GM19238 (cell line): Measurements from ENCODE around the gene VPS72.
A peak's percentile ranks its signal among the peaks of the same experiment; 100 is the strongest.
"Not testable (repeated sequence)": the region's sequence is repeated elsewhere in the genome, so short reads cannot be mapped to it uniquely, and the experiment has no call there.

Experiments
- DNase-seq: peaks from one replicate; pipeline ENCODE4 v3.0.0; 2011; ENCODE audit warnings: low spot score; ENCODE audit not compliant: insufficient read length

The VPS72 gene, protein sequence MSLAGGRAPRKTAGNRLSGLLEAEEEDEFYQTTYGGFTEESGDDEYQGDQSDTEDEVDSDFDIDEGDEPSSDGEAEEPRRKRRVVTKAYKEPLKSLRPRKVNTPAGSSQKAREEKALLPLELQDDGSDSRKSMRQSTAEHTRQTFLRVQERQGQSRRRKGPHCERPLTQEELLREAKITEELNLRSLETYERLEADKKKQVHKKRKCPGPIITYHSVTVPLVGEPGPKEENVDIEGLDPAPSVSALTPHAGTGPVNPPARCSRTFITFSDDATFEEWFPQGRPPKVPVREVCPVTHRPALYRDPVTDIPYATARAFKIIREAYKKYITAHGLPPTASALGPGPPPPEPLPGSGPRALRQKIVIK

DNA sequence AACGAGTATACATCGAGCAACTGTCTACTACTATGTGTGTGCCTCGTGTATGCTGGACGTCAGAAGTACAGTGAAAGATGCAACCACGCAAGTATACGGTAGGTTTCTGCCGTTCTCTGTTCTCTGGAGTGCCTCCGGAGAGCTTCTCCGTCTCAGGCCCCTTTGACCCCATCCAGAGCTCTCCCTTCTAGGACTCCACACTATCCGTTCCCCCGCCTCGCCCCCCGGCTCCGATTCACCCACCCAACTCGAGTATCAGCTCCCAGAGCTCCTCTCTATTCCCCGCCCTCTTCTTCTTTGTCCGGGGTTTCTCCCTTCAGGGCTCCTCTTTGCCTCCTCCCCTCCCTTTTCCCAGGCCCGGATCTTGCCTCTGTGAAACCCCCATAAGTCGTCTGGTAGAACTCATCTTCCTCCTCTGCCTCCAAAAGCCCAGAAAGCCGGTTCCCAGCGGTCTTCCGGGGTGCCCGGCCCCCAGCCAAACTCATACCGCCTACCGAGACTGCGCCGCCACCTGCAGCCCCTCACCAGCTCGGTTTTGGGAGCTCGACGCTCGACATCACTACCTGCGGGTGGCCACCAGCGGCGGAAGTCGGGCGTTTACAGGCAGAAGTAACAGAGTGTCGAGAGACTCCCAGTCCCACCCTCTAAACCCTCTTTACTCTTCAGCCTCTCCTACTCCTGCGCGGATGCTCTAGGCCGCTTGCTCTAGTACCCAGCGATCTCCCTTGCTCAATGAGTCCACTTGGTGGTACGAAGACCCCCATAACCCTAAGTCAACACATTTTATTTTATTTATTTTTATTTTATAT, at the start of gene VPS72:
Gene VPS72, minus strand, starts transcription at position 561 of the 809 bp plus-strand sequence. Its CDS starts 76 bp downstream, at position 485.
- peak; percentile 90 for DNase-seq

DNA sequence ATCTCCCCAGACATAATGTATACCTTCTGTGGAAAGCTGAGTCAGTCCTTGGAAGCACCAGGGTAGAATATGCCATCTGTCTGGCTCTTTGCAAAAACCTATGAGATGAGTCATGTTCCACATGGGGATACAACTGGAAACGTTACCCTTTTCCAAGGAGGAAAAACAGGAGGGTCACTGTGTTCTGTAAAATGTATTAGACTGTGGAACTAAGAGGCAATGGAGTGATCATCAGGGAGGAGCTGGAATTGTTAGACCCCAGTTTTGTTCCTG, 48.4 kb upstream of the VPS72 start:
- DNase-seq: no peak

DNA sequence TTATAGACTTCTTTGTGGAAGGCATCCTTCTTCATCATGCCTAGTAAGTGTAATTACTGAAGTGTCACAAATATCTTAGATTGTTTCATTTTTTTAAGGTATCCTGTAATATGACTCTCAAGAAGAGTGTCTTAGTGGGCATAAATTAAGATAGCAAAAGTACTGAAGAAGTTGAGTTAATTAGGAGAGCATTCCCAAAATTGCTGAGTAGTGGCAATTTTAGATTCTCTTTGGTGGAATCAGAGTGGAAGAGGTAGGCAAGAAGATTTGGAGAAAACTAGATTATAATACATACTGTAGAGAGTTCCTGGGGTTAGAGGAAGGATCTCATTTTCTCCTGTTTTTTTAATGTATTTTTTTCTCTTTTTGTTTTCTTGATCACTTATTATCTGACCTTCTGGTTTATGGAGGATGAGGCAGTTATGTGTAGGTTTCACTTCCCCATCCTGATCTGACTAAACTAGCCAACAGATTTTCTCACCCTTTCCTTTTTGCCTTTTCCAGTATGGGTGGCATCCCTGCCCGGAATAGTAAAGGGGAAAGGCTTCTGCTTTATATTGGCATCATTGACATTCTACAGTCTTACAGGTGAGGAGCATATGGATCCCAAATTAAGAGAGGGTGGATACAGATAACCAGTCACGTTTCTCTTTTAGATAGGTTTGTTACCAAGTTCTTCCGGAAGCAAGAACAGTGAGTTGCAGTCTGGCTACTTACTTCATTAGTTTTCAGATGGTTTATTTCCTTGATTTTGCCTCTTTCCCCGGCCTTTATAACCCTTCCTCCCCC, 47.9 kb upstream of the VPS72 start:
- DNase-seq: peak; percentile 29

DNA sequence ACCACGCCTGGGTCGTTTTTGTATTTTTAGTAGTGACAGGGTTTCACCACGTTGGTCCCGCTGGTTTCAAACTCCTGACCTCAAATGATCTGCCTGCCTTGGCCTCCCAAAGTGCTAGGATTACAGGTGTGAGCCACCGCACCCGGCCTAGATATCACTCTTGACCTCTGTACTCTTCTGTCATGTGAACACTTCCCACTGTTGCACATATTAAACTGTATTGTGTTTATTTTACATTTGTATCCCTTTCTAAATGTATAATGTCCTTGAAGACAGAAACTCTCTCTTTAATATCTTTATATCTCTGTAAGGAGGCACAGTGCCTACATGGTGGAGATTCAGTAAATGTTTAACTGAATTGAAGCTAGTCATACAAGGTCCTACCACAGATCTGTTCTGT, 45.2 kb upstream of the VPS72 start:
- DNase-seq: no peak

DNA sequence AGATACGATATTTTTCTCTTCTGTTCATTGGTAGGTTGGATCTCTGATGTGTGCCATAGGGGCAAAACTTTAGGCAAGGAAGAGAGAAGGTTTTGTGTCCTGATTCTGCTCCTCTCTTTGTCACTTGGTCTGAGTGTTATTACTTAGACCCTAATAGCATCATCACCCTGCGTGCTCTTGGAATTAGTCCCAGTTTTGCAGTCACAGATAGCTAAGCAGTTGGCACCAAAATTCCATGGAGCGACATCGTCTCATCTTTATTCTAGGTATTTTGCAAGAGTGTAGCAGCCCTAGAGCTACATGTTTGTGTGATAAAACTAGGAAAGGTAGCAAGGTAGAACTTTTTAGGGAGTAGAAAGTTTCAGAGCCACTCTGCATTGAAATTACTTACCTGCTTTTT, 32.1 kb upstream of the VPS72 start:
- no peak for DNase-seq

DNA sequence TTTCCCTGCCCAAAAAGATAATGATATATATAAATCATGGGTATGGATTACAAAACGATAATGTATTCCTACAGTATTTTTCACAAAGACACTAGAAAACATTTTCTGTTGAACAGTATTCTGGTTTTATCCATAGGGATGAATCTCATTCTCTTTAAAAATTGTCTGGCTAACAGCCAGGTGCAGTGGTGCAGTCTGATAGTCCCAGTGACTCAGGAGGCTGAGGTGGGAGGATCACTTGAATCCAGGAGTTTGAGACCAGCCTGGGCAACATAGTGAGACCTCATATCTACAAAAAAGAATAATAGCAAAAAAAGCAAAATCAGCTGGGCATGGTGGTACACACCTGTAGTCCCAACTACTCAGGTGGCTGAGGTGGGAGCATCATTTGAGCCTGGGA, 31.6 kb upstream of the VPS72 start:
- no peak for DNase-seq

DNA sequence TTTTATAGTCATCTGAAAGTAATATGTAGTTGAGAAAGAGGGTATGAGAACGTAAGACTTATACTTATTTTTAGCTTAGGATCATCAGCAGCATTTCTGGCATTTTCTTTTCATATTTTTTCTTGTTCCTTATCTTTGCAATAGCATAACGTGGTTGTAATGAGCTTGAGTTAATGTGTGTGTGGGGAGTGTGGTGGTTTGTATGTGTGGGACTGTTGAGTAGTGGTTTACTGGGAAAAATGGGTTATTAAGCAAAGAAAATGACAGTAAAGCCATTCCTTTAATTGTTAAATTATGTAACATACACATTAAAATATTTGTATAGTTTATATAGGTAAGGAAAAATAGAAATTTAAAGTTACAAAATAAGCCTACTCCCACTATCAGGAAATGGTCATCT, 23.6 kb upstream of the VPS72 start:
- no peak for DNase-seq

DNA sequence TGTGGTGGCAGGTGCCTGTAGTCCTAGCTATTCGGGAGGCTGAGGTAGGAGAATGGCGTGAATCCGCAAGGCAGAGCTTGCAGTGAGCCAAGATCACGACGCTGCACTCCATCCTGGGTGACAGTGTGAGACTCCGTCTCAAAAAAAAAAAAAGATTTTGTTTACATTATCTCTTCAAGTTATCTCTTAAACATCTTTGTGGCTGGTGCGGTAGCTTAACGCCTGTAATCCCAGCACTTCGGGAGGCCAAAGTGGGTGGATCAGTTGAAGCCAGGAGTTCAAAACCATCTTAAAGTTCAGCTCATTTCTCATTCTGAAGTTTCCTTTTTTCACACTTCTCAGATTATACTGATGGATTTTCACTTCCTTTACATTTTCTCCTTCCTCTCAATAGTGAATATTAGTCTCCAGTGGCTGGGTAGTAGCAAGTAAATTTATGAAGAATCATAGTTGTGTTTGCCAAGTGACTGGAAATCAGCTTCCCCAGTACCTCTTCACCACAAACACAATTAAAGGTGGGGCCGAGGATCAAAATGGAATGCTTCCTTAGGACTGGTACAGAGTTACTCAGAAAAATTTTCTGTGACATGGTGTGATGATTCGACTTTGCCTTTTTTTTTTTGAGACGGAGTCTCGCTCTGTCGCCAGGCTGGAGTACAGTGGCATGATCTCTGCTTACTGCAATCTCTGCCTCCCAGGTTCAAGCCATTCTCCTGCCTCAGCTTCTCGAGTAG, 22.1 kb upstream of the VPS72 start:
- DNase-seq: no peak

DNA sequence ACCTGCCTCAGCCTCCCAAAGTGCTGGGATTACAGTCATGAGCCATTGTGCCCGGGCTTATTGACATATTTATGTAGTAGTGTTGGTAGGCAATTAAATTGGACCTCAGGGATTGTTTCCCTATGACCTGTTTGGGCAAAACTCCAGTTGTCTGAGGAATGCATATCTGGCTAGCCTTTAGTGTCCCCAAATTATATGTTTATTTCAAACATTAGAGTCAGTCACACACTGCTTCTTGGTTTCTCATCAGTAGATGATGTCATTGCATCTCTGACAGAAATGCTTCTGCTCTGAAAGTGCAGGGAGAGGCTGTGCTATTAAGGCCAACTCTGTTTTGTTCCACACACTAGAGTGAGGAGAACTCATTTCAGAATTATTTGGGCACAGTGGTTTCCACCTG, 20.8 kb upstream of the VPS72 start:
- no peak for DNase-seq

DNA sequence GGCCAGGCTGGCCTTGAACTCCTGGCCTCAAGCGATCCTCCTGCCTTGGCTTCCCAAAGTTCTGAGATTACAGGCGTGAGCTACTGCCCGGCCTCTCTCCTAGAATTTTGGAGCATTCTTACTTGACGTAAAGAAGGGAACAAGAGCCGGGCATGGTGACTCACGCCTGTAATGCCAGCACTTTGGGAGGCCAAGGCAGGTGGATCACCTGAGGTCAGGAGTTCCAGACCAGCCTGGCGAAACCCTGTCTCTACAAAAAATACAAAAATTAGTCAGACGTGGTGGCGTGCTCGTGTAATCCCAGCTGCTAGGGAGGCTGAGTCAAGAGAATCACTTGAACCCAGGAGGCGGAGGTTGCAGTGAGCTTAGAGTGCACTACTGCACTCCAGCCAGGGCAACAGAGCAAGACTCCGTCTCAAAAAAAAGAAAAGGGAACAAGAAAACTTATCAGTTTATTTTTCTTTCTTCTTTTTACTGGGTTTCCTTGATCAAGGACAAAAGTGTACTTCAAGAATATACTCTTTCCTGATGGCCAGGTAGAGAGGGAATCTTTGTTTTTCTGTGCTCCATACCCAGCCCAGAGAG, 15.5 kb upstream of the VPS72 start:
- DNase-seq: not testable (repeated sequence)

DNA sequence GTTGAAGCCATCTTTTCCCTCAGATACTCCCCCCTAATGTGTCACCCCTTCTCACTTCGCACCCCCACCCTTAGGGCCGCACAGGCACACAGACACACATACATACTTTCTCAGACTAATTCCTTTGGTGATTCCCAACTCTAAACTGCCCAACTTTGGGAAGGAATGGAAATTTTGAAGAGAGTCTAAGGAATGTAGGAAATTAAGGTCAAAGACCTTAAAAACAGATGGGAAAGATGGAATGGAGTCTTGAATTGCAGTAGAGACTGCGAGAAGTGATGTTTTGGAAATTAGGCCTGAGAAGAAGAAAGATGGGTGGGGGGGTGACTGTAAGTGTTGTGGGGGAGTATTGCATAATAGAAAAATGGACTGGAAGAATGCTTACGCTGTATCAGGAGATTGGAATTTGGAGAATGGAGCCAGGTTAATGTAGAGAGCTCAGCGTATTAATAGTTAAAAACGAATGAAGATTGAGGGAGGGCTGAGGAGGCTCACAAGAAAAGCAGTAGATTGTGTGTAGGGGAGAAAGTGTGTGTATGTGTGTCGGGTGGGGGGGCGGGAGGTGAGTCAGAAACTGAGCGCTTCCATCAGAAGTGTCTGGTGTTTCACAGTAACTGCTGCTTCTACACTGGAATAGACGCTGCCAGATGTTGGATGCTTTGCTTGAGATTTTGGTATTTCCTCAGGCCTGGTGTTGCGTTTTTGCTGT, 10.0 kb upstream of the VPS72 start:
- DNase-seq: no peak

DNA sequence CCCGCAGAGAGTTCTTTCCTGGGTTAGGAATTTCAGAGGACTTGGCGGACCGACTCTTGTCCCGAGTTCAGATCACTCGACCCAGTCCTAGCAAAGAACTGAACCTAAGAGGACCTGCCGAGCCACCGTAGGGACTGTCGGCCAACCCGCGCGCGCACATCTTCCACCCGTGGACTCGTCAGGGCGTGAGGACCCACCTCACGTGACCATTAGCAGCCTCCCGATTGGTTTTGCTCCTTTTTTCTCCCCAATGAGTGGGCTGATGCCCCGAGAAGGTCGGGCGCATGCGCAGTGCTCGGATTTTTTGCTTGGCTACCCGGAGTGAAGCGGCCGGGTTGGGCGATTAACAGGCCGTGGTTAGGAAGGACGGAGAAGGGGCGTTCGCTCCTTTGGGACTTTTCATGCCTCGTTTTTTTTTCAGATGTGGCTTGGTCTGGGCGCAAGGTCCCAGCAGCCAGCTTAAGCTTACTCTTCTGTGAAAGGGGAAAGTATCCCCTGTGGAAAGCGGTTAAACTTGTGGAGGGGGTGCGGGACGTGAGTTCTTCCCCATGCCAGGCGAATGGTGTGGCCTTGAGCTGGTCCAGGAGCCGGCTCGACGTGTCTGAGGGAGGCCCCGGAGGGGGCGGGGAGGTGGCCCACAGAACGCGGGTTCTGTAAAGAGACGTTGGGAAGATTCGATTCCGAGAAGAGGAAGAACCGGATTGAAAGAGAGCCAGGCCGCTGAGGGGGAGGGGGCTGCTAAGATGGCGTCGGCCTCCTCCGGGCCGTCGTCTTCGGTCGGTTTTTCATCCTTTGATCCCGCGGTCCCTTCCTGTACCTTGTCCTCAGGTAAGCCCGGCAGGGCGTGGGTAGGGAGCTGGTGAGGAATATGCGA, 8.5 kb upstream of the VPS72 start, which contains the start of gene PIP5K1A:
Gene PIP5K1A, plus strand, starts transcription at position 299 of the 874 bp plus-strand sequence. Its CDS starts 445 bp downstream, at position 744.
- peak; percentile 98 for DNase-seq

DNA sequence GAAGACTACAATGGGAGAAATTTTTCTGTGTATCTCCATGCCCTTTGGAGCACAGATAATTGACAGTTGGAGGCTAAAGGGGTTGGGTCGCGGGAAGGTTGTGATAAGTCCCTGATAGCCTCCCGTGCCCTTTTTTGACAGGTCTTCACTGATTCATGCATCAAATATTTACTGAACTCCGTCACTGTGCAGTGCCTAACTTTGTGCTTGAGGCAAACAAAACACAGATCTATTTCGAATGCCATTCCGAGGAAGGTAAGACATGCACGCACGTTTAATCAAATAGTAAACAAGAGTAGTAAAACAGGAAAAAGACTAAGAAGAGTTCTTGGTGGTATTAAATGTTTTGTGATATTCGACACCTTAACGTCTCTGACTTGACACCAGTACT, 7.9 kb upstream of the VPS72 start:
- DNase-seq: no peak

DNA sequence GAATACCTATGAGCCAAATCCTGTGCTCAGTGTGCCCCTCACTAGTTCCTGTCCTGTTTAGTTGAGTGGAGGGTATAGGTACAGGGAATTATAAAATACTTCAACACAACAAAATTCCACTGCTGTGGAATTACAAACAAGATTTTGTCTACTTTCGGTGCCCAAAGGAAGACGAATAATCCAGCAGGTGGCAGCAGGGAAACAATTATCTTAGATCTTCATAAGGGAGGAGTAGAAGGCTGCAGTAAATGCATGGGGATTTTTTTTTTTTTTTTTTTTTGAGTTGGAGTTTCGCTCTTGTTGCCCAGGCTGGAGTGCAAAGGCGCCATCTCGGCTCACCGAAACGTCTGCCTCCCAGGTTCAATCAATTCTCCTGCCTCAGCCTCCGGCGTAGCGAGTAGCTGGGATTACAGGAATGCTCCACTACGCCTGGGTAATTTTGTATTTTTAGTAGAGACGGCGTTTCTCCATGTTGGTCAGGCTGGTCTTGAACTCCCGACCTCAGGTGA, 6.3 kb upstream of the VPS72 start:
- no peak for DNase-seq

DNA sequence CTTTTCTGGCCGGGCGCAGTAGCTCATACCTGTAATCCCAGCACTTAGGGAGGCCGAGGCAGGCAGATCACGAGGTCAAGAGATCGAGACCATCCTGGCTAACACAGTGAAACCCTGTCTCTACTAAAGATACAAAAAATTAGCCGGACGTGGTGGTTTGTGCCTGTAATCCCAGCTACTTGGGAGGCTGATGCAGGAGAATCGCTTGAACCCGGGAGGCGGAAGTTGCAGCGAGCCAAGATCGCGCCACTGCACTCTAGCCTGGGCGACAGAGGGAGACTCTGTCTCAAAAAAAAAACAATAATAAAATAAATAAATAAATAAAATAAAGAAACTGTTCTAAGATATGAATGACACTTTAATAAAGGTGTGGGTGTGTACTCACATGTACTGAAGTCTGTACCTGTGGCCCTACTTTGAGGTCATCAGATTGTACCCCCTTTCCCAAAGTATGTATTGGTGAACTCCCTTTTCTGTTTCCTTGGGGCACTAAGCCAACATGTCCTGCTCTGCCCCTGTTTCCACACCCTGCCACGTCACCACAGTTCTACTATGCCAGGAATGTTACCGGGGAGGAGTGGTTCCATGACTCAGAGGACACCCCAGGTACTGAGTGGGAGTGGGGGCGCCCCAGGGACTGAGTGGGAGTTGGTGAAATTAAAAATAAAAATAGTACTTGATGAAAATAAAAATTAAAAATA, 5.0 kb upstream of the VPS72 start:
- DNase-seq: not testable (repeated sequence)

DNA sequence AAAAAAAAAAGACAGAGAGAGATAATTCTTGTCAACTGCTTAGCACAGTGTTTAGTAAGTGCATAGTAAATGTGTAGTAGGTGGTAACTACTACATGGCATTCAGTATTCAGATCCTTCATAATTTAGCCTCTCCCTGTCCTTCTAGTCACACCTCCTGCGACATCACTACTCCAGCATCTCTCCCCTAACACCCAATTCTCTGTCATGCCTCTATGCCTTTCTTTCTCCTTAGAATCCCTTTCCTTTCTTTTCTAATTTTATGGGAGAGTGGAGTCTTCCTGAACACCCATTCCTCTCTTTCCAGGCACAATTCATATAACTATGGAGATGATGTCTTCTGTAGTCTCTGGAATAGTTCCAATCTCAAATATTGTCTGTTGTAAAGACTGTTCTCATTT, 3.9 kb upstream of the VPS72 start:
- no peak for DNase-seq

DNA sequence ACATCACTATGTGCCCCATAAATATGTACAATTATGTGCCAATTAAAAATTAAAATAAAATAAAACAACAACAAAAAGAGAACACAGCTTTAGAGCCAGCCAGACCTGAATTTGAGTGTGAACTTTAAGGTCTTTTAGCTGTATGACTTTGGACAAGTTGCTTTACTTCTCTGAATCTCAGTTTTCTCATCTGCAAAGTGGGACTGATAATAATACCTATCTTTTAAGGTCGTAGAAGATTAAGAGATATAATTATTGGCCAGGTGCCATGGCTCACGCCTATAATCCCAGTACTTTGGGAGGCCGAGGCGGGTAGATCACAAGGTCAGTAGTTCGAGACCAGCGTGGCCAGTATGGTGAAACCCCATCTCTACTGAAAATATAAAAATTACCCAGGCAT, 3.3 kb upstream of the VPS72 start:
- DNase-seq: no peak

DNA sequence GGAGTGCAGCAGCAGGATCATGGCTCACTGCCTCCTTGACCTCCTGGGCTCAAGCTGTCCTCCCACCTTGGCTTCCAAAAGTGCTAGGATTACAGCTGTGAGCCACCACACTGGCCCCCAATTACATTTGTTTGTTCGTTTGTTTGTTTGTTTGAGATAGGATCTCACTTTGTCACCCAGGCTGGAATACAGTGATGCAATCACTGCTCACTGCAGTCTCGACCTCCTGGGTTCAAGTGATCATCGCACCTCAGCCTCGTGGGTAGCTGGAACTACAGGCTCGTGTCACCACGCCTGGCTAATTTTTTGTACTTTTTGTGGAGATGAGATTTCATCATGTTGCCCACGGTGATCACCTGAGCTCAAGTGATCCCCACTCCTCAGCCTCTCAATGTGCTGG, 2.0 kb upstream of the VPS72 start:
- no peak for DNase-seq

DNA sequence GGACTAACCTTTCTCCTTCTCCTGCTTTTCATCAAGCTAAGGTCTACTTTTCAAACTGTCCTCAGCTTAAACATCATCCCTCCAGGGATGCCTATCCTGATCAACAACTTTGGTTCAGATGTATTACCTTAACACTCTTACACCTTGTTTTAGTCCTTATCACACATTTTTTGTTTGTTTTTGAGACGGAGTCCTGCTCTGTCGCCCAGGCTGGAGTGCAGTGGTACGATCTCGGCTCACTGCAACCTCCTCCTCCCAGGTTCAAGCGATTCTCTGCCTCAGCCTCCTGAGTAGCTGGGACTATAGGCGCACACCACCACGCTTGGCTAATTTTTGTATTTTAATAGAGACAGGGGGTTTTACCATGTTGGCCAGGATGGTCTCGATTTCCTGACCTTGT, 1.3 kb downstream of the VPS72 start:
- DNase-seq: not testable (repeated sequence)
